ENCODE measurements around the gene CD80. TPM values are rescaled to one million over a fixed set of nuclear protein-coding genes. Genes with fewer than 3 reads are reported as not detected.
A peak's percentile ranks its signal among the peaks of the same experiment; 100 is the strongest.

Gene CD80
- total RNA-seq, 2 experiments from 2014 or later: 0.17 to 0.41 TPM

- Histone ChIP-seq H3K9me3 (ENCODE audit: control insufficient read depth in 1 of 2, insufficient read depth in 1 of 2, low read length in 2 of 2) (no peaks in the 10 kb centered on the region), H3K4me1 (ENCODE audit: insufficient read depth, low read length) (peaks cover 7% of the 10 kb centered on the region), H3K36me3 (ENCODE audit: insufficient read depth, low read length) (no peaks in the 10 kb centered on the region), H3K4me3 (ENCODE audit: low read length) (no peak overlapping the region), H3K27me3 (ENCODE audit: control insufficient read depth in 1 of 2, insufficient read depth in 2 of 2, low read length in 2 of 2) (no peaks in the 10 kb centered on the region), H3K27ac (ENCODE audit: low read depth in 1 of 2, low read length in 2 of 2) (no peak overlapping the region)
- Mint-ChIP-seq H3K27ac (no peak overlapping the region), H3K27me3 (peaks cover 4% of the 10 kb centered on the region), H3K36me3 (ENCODE audit: low read depth) (no peaks in the 10 kb centered on the region), H3K4me1 (ENCODE audit: low read depth) (no peaks in the 10 kb centered on the region), H3K4me3 (no peak overlapping the region), H3K9me3 (no peaks in the 10 kb centered on the region)
- DNase-seq (no peak), ATAC-seq (ENCODE audit: poor library complexity) (no peak)
- TF ChIP-seq CTCF (IDR thresholded peaks at IDR 0.05): no peak
- POLR2A ChIA-PET: no interaction called here
- CTCF ChIA-PET: no interaction called here
- intact Hi-C loops (cut with DNase I, micrococcal nuclease): no loop called here
These were observed 33.4 kb upstream of the CD80 start for GRCh38 chr3:119592861-119593260.

GRCh38 chr3:119590706-119591105 is 31.3 kb upstream of the CD80 start:
- no peak for TF ChIP-seq CTCF (IDR thresholded peaks at IDR 0.05)
- POLR2A ChIA-PET: no interaction called here
- DNase-seq: no peak
- H3K36me3 Mint-ChIP-seq (ENCODE audit: low read depth): no peaks in the 10 kb centered on the region
- H3K4me1 Mint-ChIP-seq (ENCODE audit: low read depth): no peaks in the 10 kb centered on the region
- peaks cover 4% of the 10 kb centered on the region for H3K27me3 Mint-ChIP-seq
- Histone ChIP-seq H3K36me3 (ENCODE audit: insufficient read depth, low read length) (no peaks in the 10 kb centered on the region), H3K4me3 (ENCODE audit: low read length) (no peak overlapping the region), H3K4me1 (ENCODE audit: insufficient read depth, low read length) (peaks cover 5% of the 10 kb centered on the region), H3K9me3 (ENCODE audit: control insufficient read depth in 1 of 2, insufficient read depth in 1 of 2, low read length in 2 of 2) (no peaks in the 10 kb centered on the region), H3K27ac (ENCODE audit: low read depth in 1 of 2, low read length in 2 of 2) (no peak overlapping the region), H3K27me3 (ENCODE audit: control insufficient read depth in 1 of 2, insufficient read depth in 2 of 2, low read length in 2 of 2) (no peaks in the 10 kb centered on the region)
- no peaks in the 10 kb centered on the region for H3K9me3 Mint-ChIP-seq
- intact Hi-C loops (cut with DNase I, micrococcal nuclease): no loop called here
- no peak for ATAC-seq (ENCODE audit: poor library complexity)
- CTCF ChIA-PET: no interaction called here
- no peak overlapping the region for H3K4me3 Mint-ChIP-seq
- H3K27ac Mint-ChIP-seq: no peak overlapping the region

GRCh38 chr3:119589102-119589773 is 29.8 kb upstream of the CD80 start:
- Mint-ChIP-seq H3K4me1 (ENCODE audit: low read depth) (no peaks in the 10 kb centered on the region), H3K4me3 (no peak overlapping the region), H3K36me3 (ENCODE audit: low read depth) (no peaks in the 10 kb centered on the region), H3K27ac (no peak overlapping the region), H3K27me3 (peaks cover 4% of the 10 kb centered on the region), H3K9me3 (no peaks in the 10 kb centered on the region)
- no peak for ATAC-seq (ENCODE audit: poor library complexity)
- peaks cover 5% of the 10 kb centered on the region for H3K4me1 ChIP-seq (ENCODE audit: insufficient read depth, low read length)
- no peak overlapping the region for H3K4me3 ChIP-seq (ENCODE audit: low read length)
- ChIA-PET POLR2A (no interaction called here), CTCF (no interaction called here)
- no peaks in the 10 kb centered on the region for H3K9me3 ChIP-seq (ENCODE audit: control insufficient read depth in 1 of 2, insufficient read depth in 1 of 2, low read length in 2 of 2)
- no peaks in the 10 kb centered on the region for H3K36me3 ChIP-seq (ENCODE audit: insufficient read depth, low read length)
- no peak overlapping the region for H3K27ac ChIP-seq (ENCODE audit: low read depth in 1 of 2, low read length in 2 of 2)
- TF ChIP-seq CTCF (IDR thresholded peaks at IDR 0.05): no peak
- intact Hi-C loops (cut with DNase I, micrococcal nuclease): no loop called here
- peak in 2 of 14 experiments; percentile 37 to 39 for DNase-seq
- no peaks in the 10 kb centered on the region for H3K27me3 ChIP-seq (ENCODE audit: control insufficient read depth in 1 of 2, insufficient read depth in 2 of 2, low read length in 2 of 2)

All from CD4-positive, alpha-beta T cell (primary cell).